IMR-90 (cell line): Measurements from ENCODE around the gene EPHB1.

Experiments
- BHLHE40 ChIP-seq: fragments of 150-350 bp; IDR thresholded peaks from 2 replicates; pipeline ENCODE4 v1.6.1; 2016; ENCODE audit warnings: mild to moderate bottlenecking, low read depth, low read length
- CTCF ChIP-seq: conservative IDR thresholded peaks from 2 replicates; pipeline ENCODE4 v1.5.1; 2012; ENCODE audit warnings: mild to moderate bottlenecking, low read depth, low read length, improper control_type of control experiment
- FOS ChIP-seq: fragments of 150-350 bp; IDR thresholded peaks from 2 replicates; pipeline ENCODE4 v1.6.1; 2016; ENCODE audit warnings: low read depth, low read length
- MAFK ChIP-seq: IDR thresholded peaks from 2 replicates; pipeline ENCODE4 v1.6.1; 2012; ENCODE audit warnings: low read depth, low read length, improper control_type of control experiment
- MXI1 ChIP-seq: IDR thresholded peaks from 2 replicates; pipeline ENCODE4 v1.6.1; 2012; ENCODE audit warnings: low read depth, mild to moderate bottlenecking, low read length, moderate library complexity, borderline replicate concordance
- POLR2A ChIP-seq: IDR thresholded peaks from 2 replicates; pipeline ENCODE4 v1.6.1; 2012; ENCODE audit warnings: mild to moderate bottlenecking, low read depth, low read length
- RAD21 ChIP-seq: IDR thresholded peaks from 2 replicates; pipeline ENCODE4 v1.6.1; 2012; ENCODE audit warnings: low read length, improper control_type of control experiment
- RFX5 ChIP-seq: IDR thresholded peaks from 2 replicates; pipeline ENCODE4 v1.8.0; 2012; ENCODE audit warnings: low read depth, mild to moderate bottlenecking, low read length, moderate library complexity
- SMC3 ChIP-seq: fragments of 150-350 bp; IDR thresholded peaks from 2 replicates; pipeline ENCODE4 v1.6.1; 2016; ENCODE audit warnings: low read depth, mild to moderate bottlenecking, antibody characterized with exemption, low read length, moderate library complexity
- USF2 ChIP-seq: fragments of 150-350 bp; IDR thresholded peaks from 2 replicates; pipeline ENCODE4 v1.6.1; 2017; ENCODE audit warnings: mild to moderate bottlenecking, antibody characterized with exemption, low read length, low read depth
- TF ChIP-seq, protein P1 (sequence below): fragments of 150-350 bp; IDR thresholded peaks from 2 replicates; pipeline ENCODE4 v1.6.1; 2016; ENCODE audit warnings: low read depth, mild to moderate bottlenecking, low read length, moderate library complexity, borderline replicate concordance

DNA sequence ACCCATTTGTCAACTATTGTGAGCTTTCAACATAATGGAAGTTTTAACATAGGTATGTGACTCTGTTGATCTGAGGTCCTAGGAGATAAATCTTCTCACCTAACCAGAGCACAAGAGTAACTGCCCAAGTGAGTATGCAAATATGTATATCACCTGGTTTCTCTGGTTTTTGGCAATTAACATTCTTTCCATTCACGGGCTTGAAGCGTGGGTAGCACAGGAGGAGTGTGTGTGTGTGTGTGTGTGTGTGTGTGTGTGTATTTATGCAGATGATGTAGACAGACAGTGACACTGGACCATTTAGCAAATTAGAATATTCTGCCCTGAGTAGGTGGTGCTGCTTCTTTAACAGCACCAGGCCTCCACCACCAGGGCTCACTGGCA is 15.0 kb downstream of the EPHB1 start:
- no peak for TF ChIP-seq CTCF
- TF ChIP-seq MXI1, result no peak
- no peak for TF ChIP-seq POLR2A
- TF ChIP-seq USF2, result no peak
- TF ChIP-seq, protein P1, sequence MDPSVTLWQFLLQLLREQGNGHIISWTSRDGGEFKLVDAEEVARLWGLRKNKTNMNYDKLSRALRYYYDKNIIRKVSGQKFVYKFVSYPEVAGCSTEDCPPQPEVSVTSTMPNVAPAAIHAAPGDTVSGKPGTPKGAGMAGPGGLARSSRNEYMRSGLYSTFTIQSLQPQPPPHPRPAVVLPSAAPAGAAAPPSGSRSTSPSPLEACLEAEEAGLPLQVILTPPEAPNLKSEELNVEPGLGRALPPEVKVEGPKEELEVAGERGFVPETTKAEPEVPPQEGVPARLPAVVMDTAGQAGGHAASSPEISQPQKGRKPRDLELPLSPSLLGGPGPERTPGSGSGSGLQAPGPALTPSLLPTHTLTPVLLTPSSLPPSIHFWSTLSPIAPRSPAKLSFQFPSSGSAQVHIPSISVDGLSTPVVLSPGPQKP, result no peak
- TF ChIP-seq RFX5, result no peak
- no peak for TF ChIP-seq RAD21
- TF ChIP-seq FOS, result no peak
- TF ChIP-seq SMC3, result no peak
- no peak for TF ChIP-seq MAFK
- TF ChIP-seq BHLHE40, result no peak
